D341Med (cell line): ENCODE measurements around the gene ACOT12.
A peak's percentile ranks its signal among the peaks of the same experiment; 100 is the strongest.
"Not testable (repeated sequence)": the region's sequence is repeated elsewhere in the genome, so short reads cannot be mapped to it uniquely, and the experiment has no call there.

ENCODE experiments used
- DNase-seq: peaks from one replicate; pipeline ENCODE4 v3.0.0; 2012; ENCODE audit warnings: low spot score

Gene ACOT12

GRCh38 chr5:81393783-81394718 lies at the start of gene ACOT12:
Gene ACOT12 (minus strand): TSS chr5:81394134. CDS start chr5:81394114, 20 bp downstream.
- DNase-seq = peak; percentile 25

- DNase-seq = no peak
These were observed 41.1 kb upstream of the ACOT12 start for GRCh38 chr5:81435023-81435422.

GRCh38 chr5:81429985-81430384 lies 36.1 kb upstream of the ACOT12 start:
- DNase-seq = no peak

GRCh38 chr5:81429363-81429762 lies 35.4 kb upstream of the ACOT12 start:
- no peak for DNase-seq

GRCh38 chr5:81428861-81429260 lies 34.9 kb upstream of the ACOT12 start:
- no peak for DNase-seq

- no peak for DNase-seq
These were observed 34.5 kb upstream of the ACOT12 start for GRCh38 chr5:81428446-81428845.

GRCh38 chr5:81427566-81427965 lies 33.6 kb upstream of the ACOT12 start:
- DNase-seq = no peak

- DNase-seq = no peak
These were observed 32.6 kb upstream of the ACOT12 start for GRCh38 chr5:81426359-81427030.

GRCh38 chr5:81425569-81425968 lies 31.6 kb upstream of the ACOT12 start:
- peak; percentile 21 for DNase-seq

- no peak for DNase-seq
These were observed 30.8 kb upstream of the ACOT12 start for GRCh38 chr5:81424728-81425127.

- DNase-seq = no peak
These were observed 28.7 kb upstream of the ACOT12 start for GRCh38 chr5:81422671-81423070.

GRCh38 chr5:81420039-81420667 lies 26.2 kb upstream of the ACOT12 start:
- DNase-seq = no peak

GRCh38 chr5:81418606-81419005 lies 24.7 kb upstream of the ACOT12 start:
- DNase-seq = no peak

- DNase-seq = no peak
These were observed 23.1 kb upstream of the ACOT12 start for GRCh38 chr5:81417052-81417451.

GRCh38 chr5:81409896-81410295 lies 16.0 kb upstream of the ACOT12 start:
- no peak for DNase-seq

- DNase-seq = no peak
These were observed 15.4 kb upstream of the ACOT12 start for GRCh38 chr5:81409361-81409760.

- DNase-seq = no peak
These were observed 14.6 kb upstream of the ACOT12 start for GRCh38 chr5:81408496-81408895.

GRCh38 chr5:81407811-81408210 lies 13.9 kb upstream of the ACOT12 start:
- not testable (repeated sequence) for DNase-seq

GRCh38 chr5:81405126-81405891 lies 11.4 kb upstream of the ACOT12 start:
- DNase-seq = no peak

- no peak for DNase-seq
These were observed 8.4 kb upstream of the ACOT12 start for GRCh38 chr5:81402192-81402930.

- DNase-seq = no peak
These were observed 7.3 kb upstream of the ACOT12 start for GRCh38 chr5:81401266-81401665.
